GM21528 (cell line): Measurements from ENCODE around the gene GRK6.

Source experiments
- ATAC-seq: cut with Tn5 transposase; IDR thresholded peaks from one replicate; pipeline ENCODE4 v1.9.1; 2021; ENCODE audit warnings: mild to moderate bottlenecking, moderate library complexity; ENCODE audit not compliant: unreplicated experiment, low FRiP score

The GRK6 gene

GRCh38 chr5:177425196-177425800 lies 1.2 kb upstream of the GRK6 start:
- no peak for ATAC-seq

GRCh38 chr5:177425801-177426565 lies 493 bp upstream of the GRK6 start:
- peak; percentile 82 for ATAC-seq

- no peak for ATAC-seq
Measured at GRCh38 chr5:177427211-177427822, 841 bp downstream of the GRK6 start.

- no peak for ATAC-seq
Measured at GRCh38 chr5:177427919-177428573, 1.6 kb downstream of the GRK6 start.

GRCh38 chr5:177428574-177429217 lies 2.2 kb downstream of the GRK6 start:
- no peak for ATAC-seq

- no peak for ATAC-seq
Measured at GRCh38 chr5:177429248-177430040, 3.0 kb downstream of the GRK6 start.

GRCh38 chr5:177430140-177430951 lies 3.9 kb downstream of the GRK6 start:
- no peak for ATAC-seq

- ATAC-seq, result peak; percentile 0
Measured at GRCh38 chr5:177430972-177431316, 4.5 kb downstream of the GRK6 start.

GRCh38 chr5:177431317-177432142 lies 5.1 kb downstream of the GRK6 start:
- peak; percentile 40 for ATAC-seq

- ATAC-seq, result no peak
Measured at GRCh38 chr5:177432143-177432838, 5.8 kb downstream of the GRK6 start.

- no peak for ATAC-seq
Measured at GRCh38 chr5:177432839-177433657, 6.6 kb downstream of the GRK6 start.

GRCh38 chr5:177433658-177434217 lies 7.3 kb downstream of the GRK6 start:
- ATAC-seq, result no peak

GRCh38 chr5:177434437-177434836 lies 8.0 kb downstream of the GRK6 start:
- ATAC-seq, result no peak

GRCh38 chr5:177434942-177435738 lies 8.7 kb downstream of the GRK6 start:
- ATAC-seq, result no peak

- ATAC-seq, result no peak
Measured at GRCh38 chr5:177435847-177436536, 9.5 kb downstream of the GRK6 start.
